HG03095 (cell line): Measurements from ENCODE around the gene STAT5A.

ENCODE experiments used
- ATAC-seq: cut with Tn5 transposase; IDR thresholded peaks from one replicate; pipeline ENCODE4 v1.9.1; 2021; ENCODE audit warnings: moderate library complexity; ENCODE audit not compliant: unreplicated experiment

STAT5A gene

GRCh38 chr17:42266918-42267766 is 21.2 kb upstream of the STAT5A start:
- no peak for ATAC-seq

- ATAC-seq: no peak
Observed at GRCh38 chr17:42268236-42268635, 20.1 kb upstream of the STAT5A start.

- ATAC-seq: no peak
Observed at GRCh38 chr17:42270170-42270535, 18.1 kb upstream of the STAT5A start.

GRCh38 chr17:42270596-42270995 is 17.7 kb upstream of the STAT5A start:
- no peak for ATAC-seq

DNA sequence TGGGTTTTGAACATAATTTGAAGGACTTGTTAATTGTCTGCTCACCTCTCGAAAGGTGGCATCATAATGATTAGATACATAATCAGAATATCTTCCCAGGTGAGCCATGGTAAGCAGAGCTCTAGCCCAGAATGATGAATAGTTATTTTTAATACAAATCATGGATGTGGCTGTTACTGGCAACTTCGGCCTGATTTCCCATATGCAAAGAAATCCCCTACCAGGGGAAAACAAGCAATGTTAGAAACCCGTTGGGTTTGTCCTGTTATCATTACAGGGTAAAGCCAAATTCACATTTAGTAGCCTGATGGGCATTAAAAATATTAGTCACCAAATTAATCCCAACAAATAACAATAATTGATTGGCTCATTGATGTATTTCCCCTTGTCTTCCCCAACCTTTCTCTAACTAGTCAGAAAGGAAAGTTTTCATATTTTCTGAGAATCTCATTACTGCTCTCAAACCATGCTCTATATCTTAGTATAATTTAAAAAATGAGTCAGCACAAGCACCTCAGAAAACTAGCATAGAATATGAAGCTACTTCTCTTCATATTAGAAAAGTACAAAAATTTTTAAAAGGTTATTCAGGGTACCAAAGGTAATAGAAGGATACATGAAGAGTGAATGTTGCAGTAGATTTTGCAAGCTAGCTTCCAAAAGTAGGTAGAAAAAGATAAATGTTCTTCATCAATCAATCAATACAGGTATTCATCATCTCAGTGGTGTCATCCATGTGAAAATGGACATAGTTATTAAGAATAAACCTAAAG is 17.1 kb upstream of the STAT5A start:
- no peak for ATAC-seq

DNA sequence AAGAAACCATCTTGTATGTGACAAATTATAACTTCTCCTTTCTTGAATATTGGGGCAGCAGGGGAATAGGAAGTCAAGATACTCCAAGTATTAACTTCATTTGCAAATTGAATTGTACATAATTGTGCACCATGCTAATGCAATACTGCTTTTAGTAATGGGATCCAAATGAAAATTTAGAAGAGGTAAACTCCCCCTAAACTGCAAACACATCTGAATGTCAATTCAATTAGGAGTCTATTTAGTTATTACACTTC is 16.6 kb upstream of the STAT5A start:
- ATAC-seq: no peak

GRCh38 chr17:42272162-42272907 is 16.0 kb upstream of the STAT5A start:
- no peak for ATAC-seq

- no peak for ATAC-seq
Observed at GRCh38 chr17:42273474-42274252, 14.6 kb upstream of the STAT5A start.

DNA sequence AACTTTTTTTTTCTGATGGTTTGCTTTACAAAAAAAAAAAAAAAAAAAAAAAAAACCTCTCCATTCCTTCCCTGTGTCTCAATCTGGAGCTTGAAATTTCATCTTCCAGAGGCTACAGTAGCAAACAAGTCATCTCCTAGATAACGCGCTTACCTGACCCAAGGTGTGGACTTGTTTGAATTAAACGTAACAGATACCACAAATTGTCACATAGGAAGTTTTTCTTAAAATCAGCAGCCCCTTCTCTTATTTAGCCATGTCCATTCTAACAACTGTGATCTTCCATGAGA is 14.1 kb upstream of the STAT5A start:
- ATAC-seq: no peak

- ATAC-seq: no peak
Observed at GRCh38 chr17:42274812-42275526, 13.3 kb upstream of the STAT5A start.

DNA sequence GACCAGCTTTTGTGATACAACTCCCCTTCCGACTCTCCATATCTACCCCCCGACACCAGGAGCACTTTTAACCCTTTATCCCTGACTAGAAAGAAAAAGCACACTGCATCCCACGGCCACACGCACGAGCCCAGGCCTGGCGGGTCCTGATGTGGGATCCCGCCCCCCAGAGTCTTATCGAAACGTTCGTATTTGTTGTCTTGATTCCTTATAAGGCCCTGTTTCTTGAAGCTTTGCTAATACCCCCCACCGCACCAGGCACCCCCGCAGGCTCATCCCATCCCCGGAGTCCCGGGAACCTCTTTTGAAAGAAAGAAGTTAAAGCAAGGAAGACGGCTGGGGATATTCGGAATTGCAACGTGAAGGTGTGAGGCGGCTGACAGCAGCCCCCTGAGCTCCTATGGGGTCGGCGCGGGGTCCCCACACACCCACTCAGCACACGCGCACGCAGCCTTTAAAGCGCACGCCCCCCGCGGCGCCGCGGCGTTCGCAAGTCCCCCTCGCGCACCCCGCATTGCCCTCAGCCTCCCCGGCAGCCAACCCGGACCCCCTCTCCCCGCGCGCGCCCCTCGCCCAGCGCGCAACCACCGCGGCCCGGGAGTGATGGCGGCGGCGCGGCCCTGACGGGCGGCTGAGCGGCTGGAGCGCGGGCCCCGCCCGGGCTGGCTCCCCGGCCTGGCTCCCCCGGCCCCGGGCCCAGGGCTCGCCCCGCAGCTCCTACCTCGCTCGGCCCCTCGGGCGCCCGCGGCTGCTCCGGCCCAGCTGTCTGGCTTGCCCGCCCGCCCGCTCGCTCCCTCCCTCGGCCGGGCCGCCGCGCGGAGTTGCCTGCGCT is 12.6 kb upstream of the STAT5A start:
- peak; percentile 31 for ATAC-seq

- peak; percentile 48 for ATAC-seq
Observed at GRCh38 chr17:42276359-42276608, 12.0 kb upstream of the STAT5A start, which contains the start of gene STAT5B. STAT5B (minus strand) TSS chr17:42276391; CDS start chr17:42232127, 44,264 bp downstream.

DNA sequence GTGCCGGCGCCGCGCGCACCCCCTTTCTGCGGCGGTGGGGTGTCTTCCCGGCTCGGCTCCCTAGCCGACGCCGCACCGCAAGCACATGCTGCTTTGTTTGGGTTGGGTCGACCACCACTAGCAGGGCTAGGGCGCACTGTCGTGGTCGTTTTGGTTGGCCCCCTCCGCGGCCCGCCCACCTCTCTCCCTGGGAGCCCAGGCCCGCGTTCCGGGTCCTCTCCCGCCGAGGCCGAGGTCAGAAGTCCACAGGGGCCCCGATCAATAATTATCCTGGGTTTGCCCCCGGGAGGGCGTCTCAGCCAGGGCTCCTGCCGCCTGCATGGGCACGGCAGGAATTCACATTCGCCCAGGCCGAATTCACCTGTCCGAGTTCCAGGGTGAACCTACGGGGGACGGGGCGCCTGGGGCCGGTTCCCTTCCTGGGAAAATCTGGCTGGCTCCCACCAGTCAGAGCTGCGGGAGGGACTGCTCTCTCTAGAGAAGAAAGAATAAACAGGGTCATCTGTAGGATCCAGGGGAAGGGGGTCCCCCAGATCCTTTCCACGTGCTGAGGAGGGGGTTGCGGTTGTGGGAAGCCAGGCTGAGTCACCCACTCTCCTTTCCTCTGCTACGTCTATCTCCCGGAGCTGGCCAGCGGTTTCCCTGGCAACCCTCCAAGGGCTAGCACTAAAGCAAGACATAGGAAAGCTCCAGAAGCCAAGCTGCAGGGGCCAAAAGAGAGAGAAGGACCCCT is 11.5 kb upstream of the STAT5A start:
- ATAC-seq: no peak

- no peak for ATAC-seq
Observed at GRCh38 chr17:42277342-42277712, 11.0 kb upstream of the STAT5A start.

- no peak for ATAC-seq
Observed at GRCh38 chr17:42279776-42280630, 8.3 kb upstream of the STAT5A start.

DNA sequence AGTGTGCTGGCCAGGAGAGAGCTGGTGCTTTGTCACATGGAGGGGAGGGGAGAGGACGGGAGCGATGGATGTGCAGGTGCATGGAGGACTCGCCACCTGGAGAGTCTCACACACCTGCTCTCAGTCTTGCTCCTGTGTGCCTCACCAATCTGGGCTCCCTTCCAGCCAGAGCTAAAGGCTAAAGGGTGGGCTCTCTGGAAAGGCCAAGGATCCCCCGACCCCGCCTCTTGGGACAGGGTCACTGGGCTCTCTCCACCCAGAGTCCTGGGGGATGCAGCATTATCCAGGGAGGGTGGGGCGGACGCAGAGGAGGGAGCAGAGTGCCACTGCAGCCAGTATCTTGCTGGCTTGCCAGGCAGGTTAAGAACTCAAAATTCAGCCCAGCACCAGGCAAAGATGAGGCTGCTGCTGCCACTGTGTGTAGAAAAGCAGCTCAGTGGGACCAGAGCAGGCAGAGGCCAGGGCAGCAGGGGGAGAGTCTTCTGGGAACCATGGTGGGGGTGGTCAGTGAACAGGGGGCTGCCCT is 6.7 kb upstream of the STAT5A start:
- ATAC-seq: no peak

DNA sequence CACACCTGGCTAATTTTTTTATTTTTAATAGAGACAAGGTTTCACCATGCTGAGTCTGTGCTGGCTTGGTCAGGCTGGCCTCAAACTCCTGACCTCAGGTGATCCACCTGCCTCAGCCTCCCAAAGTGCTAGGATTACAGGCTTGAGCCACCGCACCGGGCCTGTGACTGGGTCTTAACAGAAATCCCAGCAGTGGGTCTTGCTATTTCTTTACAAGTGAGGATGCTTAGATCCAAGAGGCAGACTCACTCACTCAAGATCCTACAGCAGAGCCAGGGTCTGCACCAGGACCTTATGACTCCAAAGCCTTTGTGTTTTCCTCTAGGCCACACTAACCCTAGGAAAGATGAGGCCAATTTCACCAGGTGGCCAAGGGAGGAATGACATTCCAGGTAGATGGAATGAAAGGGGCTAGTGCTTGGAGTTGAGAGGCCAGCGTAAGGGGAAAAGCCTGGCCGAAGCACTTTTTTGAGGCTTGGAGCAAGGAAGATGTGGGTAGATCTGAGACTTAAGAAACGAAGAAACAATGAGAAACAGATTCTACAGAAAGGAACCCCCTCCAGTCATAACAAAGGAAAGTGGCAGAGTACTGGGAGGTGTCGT is 5.7 kb upstream of the STAT5A start:
- no peak for ATAC-seq
